ENCODE data around the gene CYTH3. TPM values are rescaled to one million over a fixed set of nuclear protein-coding genes. Genes with fewer than 3 reads are reported as not detected.

CYTH3 gene
- total RNA-seq, 1 experiment from 2014 or later: 16.7 TPM

DNA sequence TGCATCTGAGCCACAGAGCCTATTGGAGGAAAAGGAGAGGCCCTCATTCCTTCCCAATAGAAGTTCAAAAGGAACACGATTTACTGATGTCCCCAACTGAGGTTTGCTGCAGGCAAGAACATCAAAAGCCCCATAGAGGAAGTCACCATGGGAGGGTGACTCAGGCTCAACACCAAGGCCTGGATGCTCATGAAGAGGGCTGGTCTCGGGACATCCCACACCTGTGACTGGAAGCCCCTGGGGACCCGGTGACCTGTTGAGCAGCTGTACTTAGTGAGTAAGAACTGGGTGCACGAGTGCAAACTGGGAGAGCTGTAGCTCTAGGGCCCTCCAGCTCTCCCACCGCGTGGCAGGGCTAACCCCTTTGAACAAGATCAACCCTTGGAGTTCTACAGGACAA is 38.0 kb downstream of the CYTH3 start:
- Histone ChIP-seq H3K36me3 (ENCODE audit: control insufficient read depth in 1 of 2, insufficient read depth in 2 of 2, low read length in 2 of 2) (no peaks in the 10 kb centered on the region), H3K79me2 (ENCODE audit: insufficient read depth, low read length) (peaks cover 47% of the 10 kb centered on the region), H3K9me3 (ENCODE audit: control insufficient read depth in 1 of 2, insufficient read depth in 1 of 2, low read depth in 1 of 2, low read length in 2 of 2) (no peaks in the 10 kb centered on the region), H3K9ac (ENCODE audit: low read length) (no peak overlapping the region), H3K27me3 (ENCODE audit: insufficient read depth, low read length) (no peaks in the 10 kb centered on the region), H3K27ac (ENCODE audit: low read depth, low read length) (no peak overlapping the region), H2AFZ (ENCODE audit: low read depth, low read length, poor library complexity, severe bottlenecking) (no peak overlapping the region), H4K20me1 (ENCODE audit: insufficient read depth) (no peaks in the 10 kb centered on the region; the same call in 1 of the 2 replicates), H3K4me3 (replicated peaks in 1 of 2; ENCODE audit: low read depth in 1 of 2, low read length in 2 of 2) (no peak overlapping the region), H3K4me2 (ENCODE audit: low read length) (no peak overlapping the region), H3K9me2 (ENCODE audit: insufficient read depth) (no peaks in the 10 kb centered on the region), H3K4me1 (ENCODE audit: control insufficient read depth in 1 of 2, insufficient read depth in 2 of 2, low read length in 2 of 2) (peaks cover 0 to 11% of the 10 kb centered on the region in 2 experiments; a peak in 1 of 4 replicates)
- no peak for ATAC-seq
- ChIA-PET POLR2A (no interaction called here), CTCF (no interaction called here), RAD21 (ENCODE audit: low non-redundant PET in 1 of 2, low total read pairs in 2 of 2, uncharacterized antibody in 2 of 2, unreplicated experiment in 2 of 2) (no interaction called here)
- intact Hi-C loops (cut with micrococcal nuclease): no loop called here
- BruUV-seq (replicated peaks): no TSS peak
- DNase-seq (ENCODE audit: low read depth, low spot score): no peak
- TF ChIP-seq ELF1 (IDR thresholded peaks at IDR 0.05; ENCODE audit: borderline replicate concordance, low read depth): no peak
- peak; percentile 28 for TF ChIP-seq TCF7L2 (IDR thresholded peaks at IDR 0.05; ENCODE audit: borderline replicate concordance, extremely low read depth, insufficient read depth, insufficient read length)

DNA sequence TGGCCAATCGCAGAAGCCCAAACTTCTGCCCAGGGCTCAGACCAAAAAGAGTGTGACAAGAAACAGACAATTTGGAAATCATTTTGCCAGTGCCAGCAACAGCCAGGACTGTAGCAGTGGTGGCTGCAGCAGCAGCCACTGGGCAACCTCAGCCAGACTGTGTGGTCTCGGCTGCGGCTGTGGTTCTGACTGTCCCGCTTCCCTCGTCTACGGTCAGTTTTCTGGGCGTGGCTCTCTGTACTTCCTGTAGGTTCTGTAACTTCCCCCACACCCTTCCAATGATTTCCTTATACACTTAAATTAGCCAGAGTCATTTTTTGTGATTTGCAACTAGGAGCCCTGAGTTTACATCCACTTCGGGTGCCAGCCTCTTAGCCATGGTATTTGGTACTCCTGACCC is 39.9 kb downstream of the CYTH3 start:
- Histone ChIP-seq H4K20me1 (ENCODE audit: insufficient read depth) (no peaks in the 10 kb centered on the region), H3K4me3 (replicated peaks in 1 of 2; ENCODE audit: low read depth in 1 of 2, low read length in 2 of 2) (no peak overlapping the region), H3K27ac (ENCODE audit: low read depth, low read length) (no peak overlapping the region), H3K36me3 (ENCODE audit: control insufficient read depth in 1 of 2, insufficient read depth in 2 of 2, low read length in 2 of 2) (no peaks in the 10 kb centered on the region), H3K4me2 (ENCODE audit: low read length) (no peak overlapping the region), H3K79me2 (ENCODE audit: insufficient read depth, low read length) (peaks cover 45% of the 10 kb centered on the region), H3K9ac (ENCODE audit: low read length) (no peak overlapping the region), H3K9me2 (ENCODE audit: insufficient read depth) (no peaks in the 10 kb centered on the region), H3K9me3 (ENCODE audit: control insufficient read depth in 1 of 2, insufficient read depth in 1 of 2, low read depth in 1 of 2, low read length in 2 of 2) (no peaks in the 10 kb centered on the region), H3K4me1 (ENCODE audit: control insufficient read depth in 1 of 2, insufficient read depth in 2 of 2, low read length in 2 of 2) (peaks cover 0 to 11% of the 10 kb centered on the region in 2 experiments; a peak in 1 of 4 replicates), H3K27me3 (ENCODE audit: insufficient read depth, low read length) (no peaks in the 10 kb centered on the region), H2AFZ (ENCODE audit: low read depth, low read length, poor library complexity, severe bottlenecking) (no peak overlapping the region)
- no peak for ATAC-seq
- intact Hi-C loops (cut with micrococcal nuclease): no loop called here
- TF ChIP-seq, protein P1, sequence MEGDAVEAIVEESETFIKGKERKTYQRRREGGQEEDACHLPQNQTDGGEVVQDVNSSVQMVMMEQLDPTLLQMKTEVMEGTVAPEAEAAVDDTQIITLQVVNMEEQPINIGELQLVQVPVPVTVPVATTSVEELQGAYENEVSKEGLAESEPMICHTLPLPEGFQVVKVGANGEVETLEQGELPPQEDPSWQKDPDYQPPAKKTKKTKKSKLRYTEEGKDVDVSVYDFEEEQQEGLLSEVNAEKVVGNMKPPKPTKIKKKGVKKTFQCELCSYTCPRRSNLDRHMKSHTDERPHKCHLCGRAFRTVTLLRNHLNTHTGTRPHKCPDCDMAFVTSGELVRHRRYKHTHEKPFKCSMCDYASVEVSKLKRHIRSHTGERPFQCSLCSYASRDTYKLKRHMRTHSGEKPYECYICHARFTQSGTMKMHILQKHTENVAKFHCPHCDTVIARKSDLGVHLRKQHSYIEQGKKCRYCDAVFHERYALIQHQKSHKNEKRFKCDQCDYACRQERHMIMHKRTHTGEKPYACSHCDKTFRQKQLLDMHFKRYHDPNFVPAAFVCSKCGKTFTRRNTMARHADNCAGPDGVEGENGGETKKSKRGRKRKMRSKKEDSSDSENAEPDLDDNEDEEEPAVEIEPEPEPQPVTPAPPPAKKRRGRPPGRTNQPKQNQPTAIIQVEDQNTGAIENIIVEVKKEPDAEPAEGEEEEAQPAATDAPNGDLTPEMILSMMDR (IDR thresholded peaks at IDR 0.05 in 2 of 3, conservative IDR thresholded peaks at IDR 0.05 in 1 of 3; ENCODE audit: borderline replicate concordance in 1 of 3, insufficient read depth in 1 of 3, low read depth in 2 of 3, low read length in 2 of 3): no peak
- no peak for TF ChIP-seq SP1 (IDR thresholded peaks at IDR 0.05; ENCODE audit: low read depth)
- CTCF ChIA-PET: no interaction called here
- POLR2A ChIA-PET: no interaction called here
- RAD21 ChIA-PET (ENCODE audit: low non-redundant PET in 1 of 2, low total read pairs in 2 of 2, uncharacterized antibody in 2 of 2, unreplicated experiment in 2 of 2): no interaction called here
- no peak for DNase-seq (ENCODE audit: low read depth, low spot score)
- BruUV-seq (replicated peaks): no TSS peak
